ENCODE results near the gene RASL11B.

RASL11B gene

DNA sequence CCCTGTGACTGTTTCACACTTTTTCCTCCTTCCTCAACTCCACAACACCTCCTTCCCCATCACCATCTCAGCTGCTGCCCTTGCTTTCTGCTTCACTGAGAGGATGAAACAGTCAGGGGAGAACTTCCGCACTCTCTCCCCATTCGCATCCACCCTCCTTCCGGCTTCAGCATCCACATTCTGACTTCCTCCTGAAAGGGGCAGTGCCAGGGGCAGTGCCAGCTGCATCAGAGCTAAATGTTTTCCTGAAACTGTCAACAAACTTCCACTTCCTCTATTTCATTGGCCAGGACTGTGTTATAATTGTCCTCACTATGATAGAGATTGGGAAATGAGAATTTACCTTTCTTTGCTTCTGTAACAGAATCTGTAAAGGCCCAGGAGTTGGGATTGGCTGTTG, 18.2 kb upstream of the RASL11B start:
- no peak for DNase-seq

GRCh38 chr4:52844596-52844995, 17.5 kb upstream of the RASL11B start:
- DNase-seq = no peak

- no peak for DNase-seq
Measured at GRCh38 chr4:52846502-52846901, 15.6 kb upstream of the RASL11B start.

GRCh38 chr4:52848254-52848653, 13.9 kb upstream of the RASL11B start:
- DNase-seq = no peak

- no peak for DNase-seq
Measured at GRCh38 chr4:52850406-52851124, 11.6 kb upstream of the RASL11B start.

DNA sequence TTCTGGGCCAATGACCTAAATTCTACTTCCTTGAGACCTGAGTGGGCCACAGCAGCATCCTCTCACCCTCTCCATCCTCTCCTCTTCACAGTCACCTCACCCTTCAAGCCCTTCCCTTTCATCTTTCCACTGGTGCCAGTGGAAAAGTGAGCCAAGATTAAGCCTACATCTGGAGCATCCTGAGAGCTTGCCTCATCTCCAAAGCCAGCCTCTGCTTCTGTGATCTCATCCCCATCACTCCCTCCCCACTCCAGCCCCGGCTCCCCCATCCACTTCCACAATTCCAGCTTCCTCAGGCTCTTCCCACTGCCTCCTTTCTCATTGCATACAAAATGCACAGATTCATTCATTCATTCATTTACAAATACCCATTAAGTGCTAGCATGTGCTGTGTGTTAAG, 10.1 kb upstream of the RASL11B start:
- DNase-seq = no peak

GRCh38 chr4:52852711-52853110, 9.4 kb upstream of the RASL11B start:
- no peak for DNase-seq

- no peak for DNase-seq
Measured at GRCh38 chr4:52853351-52853750, 8.8 kb upstream of the RASL11B start.

GRCh38 chr4:52856801-52857200, 5.3 kb upstream of the RASL11B start:
- DNase-seq = no peak

- no peak for DNase-seq
Measured at GRCh38 chr4:52860361-52860760, 1.8 kb upstream of the RASL11B start.

- DNase-seq = no peak
Measured at GRCh38 chr4:52861171-52861823, 820 bp upstream of the RASL11B start.

- DNase-seq = no peak
Measured at GRCh38 chr4:52862639-52863161, 583 bp downstream of the RASL11B start.

DNA sequence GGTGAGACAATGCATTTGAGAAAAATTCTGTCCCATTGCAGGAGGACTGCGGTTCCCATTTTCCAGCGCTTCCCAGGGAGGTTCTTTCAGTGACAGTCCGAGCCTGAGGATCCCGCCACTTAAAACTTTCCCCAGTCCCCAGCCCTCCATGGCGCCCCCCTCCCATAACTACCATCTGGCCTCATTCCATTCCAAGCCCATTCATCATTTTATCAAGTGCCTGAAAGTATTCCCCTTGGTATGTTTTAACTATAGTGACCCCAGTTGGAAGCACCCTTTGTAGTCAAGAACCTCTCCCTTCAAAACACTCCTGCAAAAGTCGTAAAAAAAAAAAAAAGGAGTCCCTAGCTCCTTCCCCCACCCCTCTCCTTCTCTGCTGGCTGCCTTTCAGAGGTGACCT, 1.2 kb downstream of the RASL11B start:
- DNase-seq = no peak

DNA sequence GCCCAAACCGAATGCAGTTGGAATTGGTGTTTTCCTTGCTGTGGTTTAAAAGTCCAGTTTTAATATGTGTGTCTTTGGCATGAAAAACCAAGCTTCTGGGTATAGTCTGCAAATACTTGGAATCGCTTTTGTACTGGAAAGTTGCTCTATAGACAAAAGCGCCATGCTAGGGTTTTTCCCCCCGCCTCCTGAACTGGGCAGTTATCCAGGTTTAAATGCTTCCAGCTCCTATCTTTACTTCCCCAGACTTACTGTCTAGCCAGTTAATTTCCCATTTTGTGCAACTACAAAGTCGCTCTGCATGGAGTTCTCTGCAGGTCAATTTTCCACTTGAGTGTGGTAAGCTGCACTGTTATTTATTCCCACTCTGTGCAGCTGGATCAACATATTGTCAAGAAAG, 2.7 kb downstream of the RASL11B start:
- no peak for DNase-seq

GRCh38 chr4:52865300-52865699, 3.2 kb downstream of the RASL11B start:
- no peak for DNase-seq

GRCh38 chr4:52866734-52867133, 4.6 kb downstream of the RASL11B start:
- no peak for DNase-seq

DNA sequence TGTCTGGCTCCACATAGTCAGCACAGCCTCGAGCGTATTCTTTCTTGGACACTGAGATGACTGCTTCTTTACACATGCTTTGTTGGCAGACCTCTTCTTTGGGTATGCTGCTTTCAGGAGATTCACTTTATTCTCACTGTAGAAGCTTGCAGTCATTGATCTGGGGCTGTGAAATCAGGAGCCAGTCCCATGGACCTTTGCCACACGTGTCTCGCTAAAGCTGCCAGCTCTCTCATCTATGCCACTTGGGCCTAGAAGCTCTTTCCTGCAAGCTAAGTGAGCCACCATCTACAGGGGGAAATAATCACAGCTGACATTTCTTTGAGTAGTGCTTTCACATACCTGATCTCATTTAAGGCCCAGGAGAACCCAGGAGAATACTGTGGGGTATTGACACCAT, 5.0 kb downstream of the RASL11B start:
- no peak for DNase-seq

DNA sequence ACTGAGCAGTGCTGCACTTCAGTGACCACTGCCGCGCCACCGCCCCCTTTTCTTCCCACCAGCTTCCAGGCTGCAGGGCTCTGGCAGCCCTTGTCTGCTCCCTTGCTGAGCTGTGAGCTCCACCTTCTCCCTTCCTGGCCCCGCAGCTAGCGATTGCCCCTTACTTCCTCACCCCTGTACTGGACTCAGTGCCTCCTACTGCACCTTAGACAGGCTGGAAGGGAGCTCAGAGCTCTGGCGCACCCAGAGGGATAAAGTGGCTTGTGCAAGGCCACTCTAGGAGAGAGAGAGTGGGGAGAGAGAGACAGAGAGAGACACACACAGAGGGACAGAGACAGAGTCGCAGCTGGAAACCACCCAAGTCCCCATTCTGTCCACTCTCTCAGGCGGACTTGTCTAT, 6.0 kb downstream of the RASL11B start:
- DNase-seq = no peak

- DNase-seq = no peak
Measured at GRCh38 chr4:52869196-52869595, 7.1 kb downstream of the RASL11B start.

DNA sequence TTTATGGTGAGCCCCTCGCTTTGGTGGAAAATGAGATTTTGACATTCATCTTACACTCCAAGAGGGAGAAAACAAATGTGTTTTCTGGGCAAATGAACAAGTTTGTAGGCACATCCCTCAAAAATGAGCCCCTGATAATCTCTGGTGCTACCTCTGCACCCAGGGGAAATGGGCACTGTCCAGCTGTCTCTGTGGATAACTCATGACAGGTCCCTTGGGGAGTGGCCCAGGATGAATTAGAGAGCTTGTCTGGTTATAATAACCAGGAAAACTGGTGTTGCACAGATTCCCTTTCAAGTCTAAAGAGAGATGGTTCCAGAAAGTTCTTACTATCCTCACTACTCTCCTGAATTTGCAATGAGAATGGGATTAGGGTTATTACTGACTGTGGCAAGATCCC, 7.5 kb downstream of the RASL11B start:
- DNase-seq = no peak

DNA sequence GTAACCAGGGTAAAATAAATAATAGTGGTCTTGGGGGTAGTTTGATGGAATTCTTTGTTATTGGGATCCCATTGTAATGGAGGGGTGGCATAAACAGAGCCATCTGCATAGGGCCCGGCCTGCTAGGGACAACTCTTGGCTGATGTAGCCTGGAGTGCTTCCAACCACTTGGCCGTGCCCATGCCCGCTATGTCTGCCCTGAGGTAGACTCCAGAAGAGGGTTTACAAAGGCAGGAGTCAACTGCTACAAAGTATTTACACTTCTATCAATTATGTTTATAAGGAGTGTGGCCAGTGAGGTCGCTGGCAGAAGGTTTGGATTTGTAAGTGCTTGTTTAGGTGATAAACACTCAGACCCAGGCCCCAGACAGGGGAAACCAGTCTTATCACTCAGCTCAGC, 8.1 kb downstream of the RASL11B start:
- no peak for DNase-seq

- DNase-seq = no peak
Measured at GRCh38 chr4:52873191-52873590, 11.1 kb downstream of the RASL11B start.

- DNase-seq = no peak
Measured at GRCh38 chr4:52873861-52874343, 11.8 kb downstream of the RASL11B start.

DNA sequence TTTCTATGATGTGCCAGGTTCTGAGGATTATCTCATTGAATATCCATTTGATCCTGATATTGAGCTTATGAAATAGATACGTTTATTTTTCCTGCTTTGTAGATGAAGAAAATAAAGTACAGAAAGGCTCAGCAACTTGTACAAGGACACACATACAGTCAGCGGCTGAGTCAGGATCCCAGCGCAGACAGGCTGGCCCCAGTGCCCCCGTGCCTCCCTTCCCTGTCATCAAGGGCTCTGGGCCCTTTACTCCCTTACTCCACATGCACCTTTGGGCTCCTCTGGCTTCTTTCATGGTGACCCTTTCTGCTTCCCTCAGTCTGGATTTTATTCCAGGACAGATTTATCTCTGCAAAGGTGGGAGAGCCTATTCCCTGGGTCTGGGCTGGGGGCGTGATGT, 12.8 kb downstream of the RASL11B start:
- DNase-seq = no peak

DNA sequence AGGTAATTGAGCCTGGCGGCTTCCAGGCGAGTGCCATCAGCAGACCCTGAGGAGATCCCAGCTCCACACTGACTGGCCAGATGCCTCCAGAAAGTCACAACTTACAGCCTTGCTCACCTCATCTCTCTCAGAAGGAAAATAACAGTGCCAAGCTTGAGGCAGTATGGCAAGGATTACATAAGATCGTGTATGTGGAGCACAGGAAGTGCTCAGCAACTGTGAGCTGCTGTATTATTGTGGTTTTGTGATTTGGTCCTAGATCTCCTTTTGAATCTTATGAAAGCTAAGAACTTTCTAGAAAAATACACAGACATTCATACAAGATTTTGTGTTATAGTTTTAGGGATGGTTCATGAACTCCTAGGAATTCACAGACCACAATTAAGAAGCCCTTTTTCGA, 14.0 kb downstream of the RASL11B start:
- DNase-seq = no peak

Data from GF-D8 (cell line).